Measurements from ENCODE around the gene WDR93. TPM values are rescaled to one million over a fixed set of nuclear protein-coding genes. Genes with fewer than 3 reads are reported as not detected.

Gene WDR93
- total and polyA plus RNA-seq, 2 of the 4 experiments (the other 2 are of a cell fraction) = not detected

- peak overlapping the region; percentile 49 for H2AFZ ChIP-seq (replicated peaks; ENCODE audit: low read length, poor library complexity)
- dilution Hi-C loops (cut with HindIII; ENCODE audit: low sequenced_read_pairs, unreplicated experiment) = no loop called here
- POLR2A ChIA-PET (ENCODE audit: unreplicated experiment) = no interaction called here
- TF ChIP-seq RAD21 (IDR thresholded peaks at IDR 0.05; ENCODE audit: low read length) (no peak), CHD1 (IDR thresholded peaks at IDR 0.05; ENCODE audit: low read depth, low read length) (no peak), CTCF (conservative IDR thresholded peaks at IDR 0.05; ENCODE audit: low read depth, low read length) (no peak), RCOR1 (IDR thresholded peaks at IDR 0.05; ENCODE audit: insufficient replicate concordance, low read length) (no peak), POLR2A (IDR thresholded peaks at IDR 0.05; ENCODE audit: low read depth, low read length) (no peak), USF2 (IDR thresholded peaks at IDR 0.05; ENCODE audit: low read depth, low read length) (no peak), BHLHE40 (IDR thresholded peaks at IDR 0.05; ENCODE audit: low read depth, low read length) (no peak), NFE2L2 (IDR thresholded peaks at IDR 0.05; ENCODE audit: low read depth, low read length) (no peak), MAZ (IDR thresholded peaks at IDR 0.05; ENCODE audit: borderline replicate concordance, low read depth, low read length) (no peak), ELK1 (IDR thresholded peaks at IDR 0.05; ENCODE audit: borderline replicate concordance, low read depth, low read length) (no peak), MAFK (IDR thresholded peaks at IDR 0.05; ENCODE audit: low read depth, low read length) (no peak), MXI1 (IDR thresholded peaks at IDR 0.05; ENCODE audit: borderline replicate concordance, low read depth, low read length) (no peak), SMC3 (IDR thresholded peaks at IDR 0.05; ENCODE audit: low read depth, low read length) (no peak), FOS (IDR thresholded peaks at IDR 0.05; ENCODE audit: low read depth, low read length) (no peak), RFX5 (IDR thresholded peaks at IDR 0.05; ENCODE audit: low read depth, low read length) (no peak)
Measured at GRCh38 chr15:89783861-89784685, 93.5 kb downstream of the WDR93 start.

More at GRCh38 chr15:89783861-89784685, 93.5 kb downstream of the WDR93 start:
- Histone ChIP-seq H3K18ac (ENCODE audit: low read depth, low read length) (no peak overlapping the region), H3K4me1 (ENCODE audit: control insufficient read depth, insufficient read depth, low read length) (peaks cover 10% of the 10 kb centered on the region), H3K27me3 (ENCODE audit: control insufficient read depth, insufficient read depth, low read length) (no peaks in the 10 kb centered on the region), H2AK5ac (ENCODE audit: low read depth, low read length) (0 out of 2 replicates have a peak overlapping the region, but pooled peaks have one; percentile 9), H3K4me3 (ENCODE audit: insufficient read depth, low read depth, low read length) (no peak overlapping the region), H3K9me1 (ENCODE audit: insufficient read depth, low read length) (no peaks in the 10 kb centered on the region; the same call in 1 of the 2 replicates), H3K4ac (ENCODE audit: low read depth, low read length) (peak overlapping the region; percentile 16; the same call in 1 of the 2 replicates), H4K20me1 (ENCODE audit: insufficient read depth, low read length) (no peaks in the 10 kb centered on the region), H3K23ac (ENCODE audit: low read depth, low read length) (no peak overlapping the region), H2BK120ac (ENCODE audit: low read depth, low read length) (no peak overlapping the region), H3K9me3 (ENCODE audit: control insufficient read depth, insufficient read depth, low read length) (peaks cover 3% of the 10 kb centered on the region; the same call in 1 of the 2 replicates), H4K5ac (ENCODE audit: low read depth, low read length) (no peak overlapping the region), H2AK9ac (replicated peaks; ENCODE audit: low read depth, low read length, poor library complexity) (no peak overlapping the region), H3K36me3 (ENCODE audit: control insufficient read depth, insufficient read depth, low read length) (peaks cover 10% of the 10 kb centered on the region; the same call in 1 of the 2 replicates), H3K4me2 (ENCODE audit: low read depth, low read length) (no peak overlapping the region), H4K91ac (ENCODE audit: insufficient read depth, low read depth, low read length) (no peak overlapping the region), H3K79me1 (ENCODE audit: low read depth in 1 of 2, low read length in 2 of 2) (no peaks in the 10 kb centered on the region), H3K9ac (ENCODE audit: low read depth, low read length) (no peak overlapping the region), H2BK15ac (ENCODE audit: low read depth, low read length) (no peak overlapping the region), H2BK20ac (ENCODE audit: low read depth, low read length) (no peak overlapping the region), H3K27ac (ENCODE audit: insufficient read depth, low read length) (no peak overlapping the region), H4K8ac (ENCODE audit: low read depth in 2 of 2, low read length in 2 of 2) (no peak overlapping the region), H3K14ac (replicated peaks; ENCODE audit: low read depth, low read length) (no peak overlapping the region), H3K56ac (ENCODE audit: extremely low read depth, insufficient read depth, low read length) (no peak overlapping the region), H2BK5ac (ENCODE audit: low read depth, low read length, poor library complexity, severe bottlenecking) (no peak overlapping the region)
- ATAC-seq (ENCODE audit: low read depth) (no peak), DNase-seq (no peak)
- WGBS, 2 experiments (ENCODE audit: extremely low coverage in 2 of 2, insufficient read length in 1 of 2) = 79% methylated on average over 4 of the region's 15 CpGs; no CpG with 5 or more reads in 1 of the 2 experiments
- intact Hi-C loops (cut with micrococcal nuclease) (no loop called here), in situ Hi-C loops (cut with MboI; ENCODE audit: low sequenced_read_pairs) (no loop called here)
- no TSS peak for BruUV-seq (replicated peaks)
- CTCF ChIA-PET = no interaction called here

Data from IMR-90 (cell line).